Measurements from ENCODE around the gene STC2.

The STC2 gene

GRCh38 chr5:173334808-173335207, 6.6 kb upstream of the STC2 start:
- no peaks in the 10 kb centered on the region for H3K4me1 Mint-ChIP-seq
- peaks cover 27% of the 10 kb centered on the region for H3K27me3 Mint-ChIP-seq
- H3K4me3 Mint-ChIP-seq = no peak overlapping the region
- no peak for DNase-seq (ENCODE audit: low spot score in 2 of 2)
- H3K9me3 Mint-ChIP-seq = no peaks in the 10 kb centered on the region
- ATAC-seq (ENCODE audit: low read depth) = no peak
- no peak overlapping the region for H3K27ac Mint-ChIP-seq
- H3K36me3 Mint-ChIP-seq = no peaks in the 10 kb centered on the region

GRCh38 chr5:173333925-173334661, 5.9 kb upstream of the STC2 start:
- Mint-ChIP-seq H3K36me3 (no peaks in the 10 kb centered on the region), H3K27ac (no peak overlapping the region), H3K9me3 (no peaks in the 10 kb centered on the region), H3K4me3 (no peak overlapping the region), H3K4me1 (no peaks in the 10 kb centered on the region), H3K27me3 (peaks cover 27% of the 10 kb centered on the region)
- ATAC-seq (ENCODE audit: low read depth) (no peak), DNase-seq (ENCODE audit: low spot score in 2 of 2) (no peak)

GRCh38 chr5:173331956-173332479, 3.8 kb upstream of the STC2 start:
- no peaks in the 10 kb centered on the region for H3K9me3 Mint-ChIP-seq
- H3K4me1 Mint-ChIP-seq = peaks cover 4% of the 10 kb centered on the region
- no peaks in the 10 kb centered on the region for H3K36me3 Mint-ChIP-seq
- peaks cover 26% of the 10 kb centered on the region for H3K27me3 Mint-ChIP-seq
- DNase-seq (ENCODE audit: low spot score in 2 of 2) (peak; percentile 25 to 38), ATAC-seq (ENCODE audit: low read depth) (peak; percentile 74)
- no peak overlapping the region for H3K27ac Mint-ChIP-seq
- H3K4me3 Mint-ChIP-seq = no peak overlapping the region

GRCh38 chr5:173331287-173331686, 3.1 kb upstream of the STC2 start:
- no peaks in the 10 kb centered on the region for H3K9me3 Mint-ChIP-seq
- DNase-seq (ENCODE audit: low spot score in 2 of 2) (no peak), ATAC-seq (ENCODE audit: low read depth) (no peak)
- H3K4me3 Mint-ChIP-seq = no peak overlapping the region
- peaks cover 22% of the 10 kb centered on the region for H3K27me3 Mint-ChIP-seq
- H3K4me1 Mint-ChIP-seq = peaks cover 4% of the 10 kb centered on the region
- H3K36me3 Mint-ChIP-seq = no peaks in the 10 kb centered on the region
- H3K27ac Mint-ChIP-seq = no peak overlapping the region

- DNase-seq (ENCODE audit: low spot score in 2 of 2) = no peak
- no peaks in the 10 kb centered on the region for H3K9me3 Mint-ChIP-seq
- peaks cover 4% of the 10 kb centered on the region for H3K4me1 Mint-ChIP-seq
- ATAC-seq (ENCODE audit: low read depth) = no peak
- H3K36me3 Mint-ChIP-seq = no peaks in the 10 kb centered on the region
- no peak overlapping the region for H3K4me3 Mint-ChIP-seq
- no peak overlapping the region for H3K27ac Mint-ChIP-seq
- peaks cover 20% of the 10 kb centered on the region for H3K27me3 Mint-ChIP-seq
These were observed 2.4 kb upstream of the STC2 start for GRCh38 chr5:173330338-173331206.

- no peak overlapping the region for H3K27ac Mint-ChIP-seq
- H3K27me3 Mint-ChIP-seq = peaks cover 26% of the 10 kb centered on the region
- H3K4me3 Mint-ChIP-seq = no peak overlapping the region
- ATAC-seq (ENCODE audit: low read depth) = no peak
- peaks cover 6% of the 10 kb centered on the region for H3K4me1 Mint-ChIP-seq
- no peaks in the 10 kb centered on the region for H3K9me3 Mint-ChIP-seq
- DNase-seq (ENCODE audit: low spot score in 2 of 2) = no peak
- no peaks in the 10 kb centered on the region for H3K36me3 Mint-ChIP-seq
These were observed 1.5 kb upstream of the STC2 start for GRCh38 chr5:173329491-173330337.

GRCh38 chr5:173328844-173329490, 753 bp upstream of the STC2 start:
- no peak for ATAC-seq (ENCODE audit: low read depth)
- H3K9me3 Mint-ChIP-seq = no peaks in the 10 kb centered on the region
- H3K36me3 Mint-ChIP-seq = no peaks in the 10 kb centered on the region
- no peak overlapping the region for H3K27ac Mint-ChIP-seq
- H3K27me3 Mint-ChIP-seq = peaks cover 29% of the 10 kb centered on the region
- H3K4me3 Mint-ChIP-seq = no peak overlapping the region
- peaks cover 10% of the 10 kb centered on the region for H3K4me1 Mint-ChIP-seq
- no peak for DNase-seq (ENCODE audit: low spot score in 2 of 2)

GRCh38 chr5:173327084-173327947, 898 bp downstream of the STC2 start:
- DNase-seq (ENCODE audit: low spot score in 2 of 2) = no peak

GRCh38 chr5:173326501-173326960, 1.7 kb downstream of the STC2 start:
- Mint-ChIP-seq H3K4me3 (no peak overlapping the region), H3K9me3 (no peaks in the 10 kb centered on the region), H3K4me1 (peaks cover 10% of the 10 kb centered on the region), H3K27ac (no peak overlapping the region), H3K36me3 (no peaks in the 10 kb centered on the region), H3K27me3 (peaks cover 26% of the 10 kb centered on the region)
- ATAC-seq (ENCODE audit: low read depth) = no peak
- no peak for DNase-seq (ENCODE audit: low spot score in 2 of 2)

More at GRCh38 chr5:173327084-173327947, 898 bp downstream of the STC2 start:
- Mint-ChIP-seq H3K4me3 (no peak overlapping the region), H3K9me3 (no peaks in the 10 kb centered on the region), H3K27ac (no peak overlapping the region), H3K4me1 (peaks cover 10% of the 10 kb centered on the region), H3K36me3 (no peaks in the 10 kb centered on the region), H3K27me3 (peaks cover 30% of the 10 kb centered on the region)
- ATAC-seq (ENCODE audit: low read depth) = no peak

GRCh38 chr5:173325091-173325698, 3.0 kb downstream of the STC2 start:
- no peaks in the 10 kb centered on the region for H3K9me3 Mint-ChIP-seq
- no peak overlapping the region for H3K4me3 Mint-ChIP-seq
- H3K4me1 Mint-ChIP-seq = peaks cover 10% of the 10 kb centered on the region
- DNase-seq (ENCODE audit: low spot score in 2 of 2) (no peak), ATAC-seq (ENCODE audit: low read depth) (no peak)
- H3K36me3 Mint-ChIP-seq = no peaks in the 10 kb centered on the region
- H3K27me3 Mint-ChIP-seq = peaks cover 23% of the 10 kb centered on the region
- no peak overlapping the region for H3K27ac Mint-ChIP-seq

- Mint-ChIP-seq H3K27ac (no peak overlapping the region), H3K4me3 (no peak overlapping the region), H3K27me3 (peaks cover 28% of the 10 kb centered on the region), H3K4me1 (peaks cover 10% of the 10 kb centered on the region), H3K9me3 (no peaks in the 10 kb centered on the region), H3K36me3 (no peaks in the 10 kb centered on the region)
- DNase-seq (ENCODE audit: low spot score in 2 of 2) (no peak), ATAC-seq (ENCODE audit: low read depth) (no peak)
These were observed 3.9 kb downstream of the STC2 start for GRCh38 chr5:173324115-173325001.

- ATAC-seq (ENCODE audit: low read depth) (no peak), DNase-seq (ENCODE audit: low spot score in 2 of 2) (no peak)
- Mint-ChIP-seq H3K9me3 (no peaks in the 10 kb centered on the region), H3K4me1 (peaks cover 10% of the 10 kb centered on the region), H3K27me3 (peaks cover 29% of the 10 kb centered on the region), H3K27ac (no peak overlapping the region), H3K36me3 (no peaks in the 10 kb centered on the region), H3K4me3 (no peak overlapping the region)
These were observed 4.5 kb downstream of the STC2 start for GRCh38 chr5:173323799-173324114.

All from memory B cell (primary cell).